IMR-90 (cell line): ENCODE data around the gene GTF2F2. TPM values are rescaled to one million over a fixed set of nuclear protein-coding genes. Genes with fewer than 3 reads are reported as not detected.

Experiments
- ATAC-seq: fragments of 200-7000 bp; cut with Tn5 transposase; 2 replicates; pipeline ENCODE4 v1.9.1; 2020; ENCODE audit warnings: low read depth, mild to moderate bottlenecking, moderate library complexity
- BruUV-seq: library from RNA; stranded (reverse); fragments of 400-500 nt; replicated peaks from 2 replicates; lab custom pipeline; 2021; lab: Mats Ljungman, UMichigan
- CTCF ChIA-PET: fragments of 300-600 bp; formaldehyde crosslinking; extraction: SDS; loops from one replicate; lab custom pipeline; 2021; ENCODE audit warnings: antibody characterized with exemption; lab: Yijun Ruan, JAX
- POLR2A ChIA-PET: fragments of 300-600 bp; sonication (Branson Sonifier 250); formaldehyde crosslinking; loops from one replicate; lab custom pipeline; 2022; ENCODE audit warnings: antibody characterized with exemption; ENCODE audit not compliant: unreplicated experiment; lab: Charles Lee
- DNase-seq: peaks from one replicate; pipeline ENCODE4 v3.0.0; 2013
- H2AFZ ChIP-seq: replicated peaks from 2 replicates; pipeline ENCODE3; 2013; ENCODE audit warnings: low read length, mild to moderate bottlenecking; ENCODE audit not compliant: poor library complexity
- H2AK5ac ChIP-seq: 2 replicates; pipeline ENCODE4 v1.6.1; 2013; ENCODE audit warnings: low read depth, low read length, inconsistent platforms
- H2AK9ac ChIP-seq: replicated peaks from 2 replicates; pipeline ENCODE3; 2013; ENCODE audit warnings: mild to moderate bottlenecking, low read depth, low read length, moderate library complexity; ENCODE audit not compliant: poor library complexity
- H2BK120ac ChIP-seq: 2 replicates; pipeline ENCODE4 v1.6.1; 2013; ENCODE audit warnings: low read depth, low read length, inconsistent platforms
- H2BK15ac ChIP-seq: 3 replicates; pipeline ENCODE4 v1.6.1; 2013; ENCODE audit warnings: low read depth, low read length, inconsistent platforms
- H2BK20ac ChIP-seq: 2 replicates; pipeline ENCODE4 v1.6.1; 2013; ENCODE audit warnings: low read depth, mild to moderate bottlenecking, inconsistent platforms, low read length, moderate library complexity
- H2BK5ac ChIP-seq: 2 replicates; pipeline ENCODE4 v1.6.1; 2013; ENCODE audit warnings: mild to moderate bottlenecking, low read depth, low read length, inconsistent platforms; ENCODE audit not compliant: poor library complexity, severe bottlenecking
- H3K14ac ChIP-seq: replicated peaks from 2 replicates; pipeline ENCODE4 v1.6.1; 2013; ENCODE audit warnings: low read depth, low read length, inconsistent platforms
- H3K18ac ChIP-seq: 2 replicates; pipeline ENCODE4 v1.6.1; 2013; ENCODE audit warnings: low read depth, low read length, control low read depth
- H3K23ac ChIP-seq: 2 replicates; pipeline ENCODE4 v1.6.1; 2013; ENCODE audit warnings: low read depth, low read length, inconsistent platforms
- H3K27ac ChIP-seq: 2 replicates; pipeline ENCODE4 v1.5.1; 2013; ENCODE audit warnings: mild to moderate bottlenecking, control low read depth, low read length; ENCODE audit not compliant: insufficient read depth
- H3K27me3 ChIP-seq: 2 replicates; pipeline ENCODE4 v1.6.1; 2013; ENCODE audit warnings: low read length; ENCODE audit not compliant: control insufficient read depth, insufficient read depth
- H3K36me3 ChIP-seq: 2 replicates; pipeline ENCODE4 v1.6.1; 2013; ENCODE audit warnings: low read length, mixed read lengths; ENCODE audit not compliant: control insufficient read depth, insufficient read depth
- H3K4ac ChIP-seq: 2 replicates; pipeline ENCODE4 v1.6.1; 2013; ENCODE audit warnings: low read depth, low read length, inconsistent platforms
- H3K4me1 ChIP-seq: 2 replicates; pipeline ENCODE4 v1.6.1; 2013; ENCODE audit warnings: low read length, mixed read lengths; ENCODE audit not compliant: control insufficient read depth, insufficient read depth
- H3K4me2 ChIP-seq: 2 replicates; pipeline ENCODE4 v1.6.1; 2013; ENCODE audit warnings: low read depth, mild to moderate bottlenecking, control low read depth, low read length, moderate library complexity
- H3K4me3 ChIP-seq: 2 replicates; pipeline ENCODE4 v1.5.1; 2013; ENCODE audit warnings: low read depth, mild to moderate bottlenecking, control low read depth, low read length, moderate library complexity; ENCODE audit not compliant: insufficient read depth
- H3K56ac ChIP-seq: 2 replicates; pipeline ENCODE4 v1.6.1; 2013; ENCODE audit warnings: low read length, inconsistent platforms; ENCODE audit not compliant: insufficient read depth; ENCODE audit errors: extremely low read depth
- H3K79me1 ChIP-seq, 2 experiments: 2 replicates each; pipeline ENCODE4 v1.6.1; 2013; ENCODE audit warnings: low read length in 2 of 2, inconsistent platforms in 1 of 2, low read depth in 1 of 2
- H3K9ac ChIP-seq: 2 replicates; pipeline ENCODE4 v1.6.1; 2013; ENCODE audit warnings: low read depth, low read length, control low read depth
- H3K9me1 ChIP-seq: 2 replicates; pipeline ENCODE4 v1.6.1; 2013; ENCODE audit warnings: low read length, inconsistent platforms; ENCODE audit not compliant: insufficient read depth
- H3K9me3 ChIP-seq: 2 replicates; pipeline ENCODE4 v1.6.1; 2013; ENCODE audit warnings: low read length; ENCODE audit not compliant: control insufficient read depth, insufficient read depth
- H4K20me1 ChIP-seq: 2 replicates; pipeline ENCODE4 v1.6.1; 2013; ENCODE audit warnings: low read length, inconsistent platforms; ENCODE audit not compliant: insufficient read depth
- H4K5ac ChIP-seq: 2 replicates; pipeline ENCODE4 v1.6.1; 2013; ENCODE audit warnings: mild to moderate bottlenecking, low read depth, low read length, control low read depth
- H4K8ac ChIP-seq, 2 experiments: 2 replicates each; pipeline ENCODE4 v1.6.1; 2013; ENCODE audit warnings: low read depth in 2 of 2, low read length in 2 of 2, control low read depth in 1 of 2, inconsistent platforms in 1 of 2
- H4K91ac ChIP-seq: 2 replicates; pipeline ENCODE4 v1.6.1; 2013; ENCODE audit warnings: low read depth, low read length, inconsistent platforms; ENCODE audit not compliant: insufficient read depth
- CEBPB ChIP-seq: IDR thresholded peaks from 2 replicates; pipeline ENCODE4 v1.6.1; 2012; ENCODE audit warnings: low read depth, low read length, improper control_type of control experiment
- MAFK ChIP-seq: IDR thresholded peaks from 2 replicates; pipeline ENCODE4 v1.6.1; 2012; ENCODE audit warnings: low read depth, low read length, improper control_type of control experiment
- MAZ ChIP-seq: IDR thresholded peaks from 2 replicates; pipeline ENCODE4 v1.6.1; 2012; ENCODE audit warnings: low read depth, mild to moderate bottlenecking, low read length, improper control_type of control experiment, moderate library complexity, borderline replicate concordance
- MXI1 ChIP-seq: IDR thresholded peaks from 2 replicates; pipeline ENCODE4 v1.6.1; 2012; ENCODE audit warnings: low read depth, mild to moderate bottlenecking, low read length, moderate library complexity, borderline replicate concordance
- NFE2L2 ChIP-seq: fragments of 150-350 bp; IDR thresholded peaks from 2 replicates; pipeline ENCODE4 v1.6.1; 2016; ENCODE audit warnings: low read depth, mild to moderate bottlenecking, low read length
- POLR2A ChIP-seq: IDR thresholded peaks from 2 replicates; pipeline ENCODE4 v1.6.1; 2012; ENCODE audit warnings: mild to moderate bottlenecking, low read depth, low read length
- RAD21 ChIP-seq: IDR thresholded peaks from 2 replicates; pipeline ENCODE4 v1.6.1; 2012; ENCODE audit warnings: low read length, improper control_type of control experiment
- WGBS, 2 experiments: methylation state at CpG; one replicate each; pipeline versions ENCODE4 v1.1.5 to v1.1.7; 2013; ENCODE audit warnings: missing lambda C conversion rate in 2 of 2; ENCODE audit not compliant: insufficient read length in 1 of 2; ENCODE audit errors: extremely low coverage in 2 of 2; 5-methylcytosine and 5-hydroxymethylcytosine counted together
- dilution Hi-C: fragments of 300-500 bp; cut with HindIII; formaldehyde crosslinking; loops from one replicate; pipeline ENCODE4 v1.14.3; 2018; ENCODE audit warnings: low sequenced_read_pairs; ENCODE audit not compliant: unreplicated experiment
- in situ Hi-C: fragments of 300-500 bp; cut with MboI; formaldehyde crosslinking; loops from 3 replicates; pipeline ENCODE4 v1.14.3; 2019; ENCODE audit warnings: low sequenced_read_pairs, inconsistent platforms, mixed read lengths
- intact Hi-C: fragments of 100-400 bp; cut with micrococcal nuclease; formaldehyde crosslinking; loops from 2 replicates; pipeline ENCODE4 v1.10.0; 2022
- polyA plus RNA-seq, 3 experiments: library from polyadenylated mRNA; depleted of rRNA; stranded (reverse); fragments of >200 nt; gene quantifications; 2 replicates each; pipeline ENCODE4 v1.2.3, GENCODE V29; 2012; ENCODE audit warnings: low replicate concordance in 1 of 3
- total RNA-seq: library from RNA; depleted of rRNA; stranded (reverse); fragments of >200 nt; gene quantifications from 2 replicates; pipeline ENCODE4 v1.2.3, GENCODE V29; 2012
- TF ChIP-seq, protein P1 (sequence below): conservative IDR thresholded peaks from 2 replicates; pipeline ENCODE4 v1.5.1; 2012; ENCODE audit warnings: mild to moderate bottlenecking, low read depth, low read length, improper control_type of control experiment

The GTF2F2 gene
- total and polyA plus RNA-seq, 2 of the 4 experiments (the other 2 are of a cell fraction): 16.5 to 21.0 TPM

DNA sequence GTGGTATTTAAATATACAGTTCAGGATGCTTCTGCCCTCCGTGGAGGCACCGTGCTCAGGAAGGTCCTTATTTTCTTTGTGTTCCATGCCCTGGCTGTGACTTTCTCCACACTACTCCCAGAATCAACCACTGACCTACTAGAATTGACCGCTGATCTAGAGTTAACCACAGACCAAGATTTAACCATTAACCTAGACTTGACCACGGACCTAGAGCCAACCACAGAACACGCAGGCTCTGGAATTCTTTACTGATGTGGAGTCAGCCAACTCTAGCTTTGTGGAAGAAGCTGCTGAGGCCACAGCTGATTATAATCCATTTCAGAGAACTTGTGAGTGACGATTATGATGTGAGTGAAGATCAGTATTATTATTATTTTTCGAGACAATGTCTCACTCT is 18.0 kb downstream of the GTF2F2 start:
- H3K27me3 ChIP-seq: no peaks in the 10 kb centered on the region
- H2AK9ac ChIP-seq: no peak overlapping the region
- H3K14ac ChIP-seq: no peak overlapping the region
- no peak overlapping the region for H2BK20ac ChIP-seq
- intact Hi-C loops: no loop called here
- peaks cover 42 to 77% of the 10 kb centered on the region in 2 experiments for H3K79me1 ChIP-seq
- ChIA-PET CTCF (no interaction called here), POLR2A (no interaction called here)
- DNase-seq (no peak), ATAC-seq (no peak)
- in situ Hi-C loops: no loop called here
- TF ChIP-seq, protein P1, sequence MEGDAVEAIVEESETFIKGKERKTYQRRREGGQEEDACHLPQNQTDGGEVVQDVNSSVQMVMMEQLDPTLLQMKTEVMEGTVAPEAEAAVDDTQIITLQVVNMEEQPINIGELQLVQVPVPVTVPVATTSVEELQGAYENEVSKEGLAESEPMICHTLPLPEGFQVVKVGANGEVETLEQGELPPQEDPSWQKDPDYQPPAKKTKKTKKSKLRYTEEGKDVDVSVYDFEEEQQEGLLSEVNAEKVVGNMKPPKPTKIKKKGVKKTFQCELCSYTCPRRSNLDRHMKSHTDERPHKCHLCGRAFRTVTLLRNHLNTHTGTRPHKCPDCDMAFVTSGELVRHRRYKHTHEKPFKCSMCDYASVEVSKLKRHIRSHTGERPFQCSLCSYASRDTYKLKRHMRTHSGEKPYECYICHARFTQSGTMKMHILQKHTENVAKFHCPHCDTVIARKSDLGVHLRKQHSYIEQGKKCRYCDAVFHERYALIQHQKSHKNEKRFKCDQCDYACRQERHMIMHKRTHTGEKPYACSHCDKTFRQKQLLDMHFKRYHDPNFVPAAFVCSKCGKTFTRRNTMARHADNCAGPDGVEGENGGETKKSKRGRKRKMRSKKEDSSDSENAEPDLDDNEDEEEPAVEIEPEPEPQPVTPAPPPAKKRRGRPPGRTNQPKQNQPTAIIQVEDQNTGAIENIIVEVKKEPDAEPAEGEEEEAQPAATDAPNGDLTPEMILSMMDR: no peak
- TF ChIP-seq RAD21 (no peak), NFE2L2 (no peak), CEBPB (no peak), MAFK (no peak), MXI1 (no peak), POLR2A (no peak), MAZ (no peak)
- no peak overlapping the region for H2AFZ ChIP-seq
- H4K91ac ChIP-seq: no peak overlapping the region
- peaks cover 12% of the 10 kb centered on the region for H3K36me3 ChIP-seq
- H3K56ac ChIP-seq: no peak overlapping the region
- H2BK120ac ChIP-seq: no peak overlapping the region
- no CpG with 5 or more reads among the region's 7 CpGs for WGBS, 2 experiments
- H3K9me1 ChIP-seq: peaks cover 4% of the 10 kb centered on the region; the same call in 1 of the 2 replicates
- no peak overlapping the region for H2BK15ac ChIP-seq
- peaks cover 14% of the 10 kb centered on the region; the same call in 1 of the 2 replicates for H4K20me1 ChIP-seq
- H3K9ac ChIP-seq: no peak overlapping the region
- H3K4me2 ChIP-seq: no peak overlapping the region
- no peak overlapping the region for H3K27ac ChIP-seq
- no peak overlapping the region for H4K8ac ChIP-seq
- H3K9me3 ChIP-seq: 0 out of 2 replicates have a peak, but pooled peaks cover 3% of the 10 kb centered on the region
- H3K4me1 ChIP-seq: peaks cover 8% of the 10 kb centered on the region
- H2BK5ac ChIP-seq: no peak overlapping the region
- H3K23ac ChIP-seq: no peak overlapping the region
- dilution Hi-C loops: no loop called here
- no TSS peak for BruUV-seq
- H3K4ac ChIP-seq: no peak overlapping the region
- H3K18ac ChIP-seq: no peak overlapping the region
- no peak overlapping the region for H3K4me3 ChIP-seq
- H4K5ac ChIP-seq: no peak overlapping the region
- H2AK5ac ChIP-seq: no peak overlapping the region; the same call in 1 of the 2 replicates
